Islet of Langerhans (tissue), 1 donor: ENCODE measurements around the gene FGF3.

Source experiments
- FAIRE-seq: peaks from one replicate; lab custom pipeline; 2011; peaks lifted over from hg19 to GRCh38; lab: Jason Lieb, UNC

Gene FGF3

DNA sequence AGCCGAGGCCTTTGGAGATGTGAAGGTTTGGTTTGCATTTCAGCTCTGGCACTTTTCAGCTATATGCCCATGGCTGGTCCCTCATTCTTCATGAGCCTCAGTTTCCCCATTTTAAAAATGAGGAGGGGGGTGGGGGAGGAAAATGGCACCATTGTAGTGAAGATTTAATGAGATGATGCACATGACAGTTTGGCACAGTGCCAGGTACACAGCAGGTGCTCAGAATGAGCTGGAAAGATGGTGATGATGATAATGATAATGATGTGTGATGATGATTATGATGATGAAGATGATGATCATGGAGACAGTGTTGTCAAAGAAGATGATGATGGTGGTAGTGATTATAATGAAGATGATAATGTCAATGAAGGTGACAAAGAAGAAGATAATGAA is 24.3 kb upstream of the FGF3 start:
- no peak for FAIRE-seq

DNA sequence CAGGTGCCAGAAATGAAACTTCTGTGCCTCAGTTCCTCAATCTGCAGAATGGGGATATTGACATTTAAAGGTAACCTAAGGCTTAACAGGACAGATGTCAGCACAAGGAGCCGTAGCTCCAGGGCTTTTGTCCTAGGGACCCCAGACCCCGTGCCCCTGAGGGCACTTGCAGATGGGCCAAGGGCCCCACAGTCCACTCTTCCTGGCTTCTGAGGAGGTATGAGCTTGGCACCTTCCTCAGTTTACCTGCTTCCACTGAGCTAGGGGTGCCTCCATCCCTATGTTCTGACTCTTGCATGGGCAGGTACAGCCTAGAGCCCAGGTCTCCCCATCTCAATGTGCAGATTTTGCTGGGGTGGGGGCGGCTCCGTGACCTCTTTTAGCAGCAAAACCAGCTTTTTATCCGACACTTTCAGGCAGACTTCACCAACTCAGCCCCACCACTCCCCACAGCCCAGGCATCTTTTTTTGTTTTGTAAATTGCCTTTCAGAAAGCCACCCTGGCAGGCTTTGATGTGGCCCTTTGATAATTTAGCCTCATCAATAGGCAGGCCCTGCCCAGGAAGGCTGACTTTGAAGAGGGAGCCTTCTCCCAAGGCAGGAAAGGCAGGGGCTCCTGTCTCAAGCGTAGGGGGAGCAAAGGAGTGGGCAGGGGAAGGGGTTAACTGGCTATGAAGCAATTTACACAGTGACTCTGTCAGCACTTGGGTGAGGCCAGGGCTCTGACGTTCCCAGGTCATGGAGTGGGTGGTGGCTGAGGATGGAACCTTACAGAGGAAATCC is 23.7 kb upstream of the FGF3 start:
- FAIRE-seq: no peak

DNA sequence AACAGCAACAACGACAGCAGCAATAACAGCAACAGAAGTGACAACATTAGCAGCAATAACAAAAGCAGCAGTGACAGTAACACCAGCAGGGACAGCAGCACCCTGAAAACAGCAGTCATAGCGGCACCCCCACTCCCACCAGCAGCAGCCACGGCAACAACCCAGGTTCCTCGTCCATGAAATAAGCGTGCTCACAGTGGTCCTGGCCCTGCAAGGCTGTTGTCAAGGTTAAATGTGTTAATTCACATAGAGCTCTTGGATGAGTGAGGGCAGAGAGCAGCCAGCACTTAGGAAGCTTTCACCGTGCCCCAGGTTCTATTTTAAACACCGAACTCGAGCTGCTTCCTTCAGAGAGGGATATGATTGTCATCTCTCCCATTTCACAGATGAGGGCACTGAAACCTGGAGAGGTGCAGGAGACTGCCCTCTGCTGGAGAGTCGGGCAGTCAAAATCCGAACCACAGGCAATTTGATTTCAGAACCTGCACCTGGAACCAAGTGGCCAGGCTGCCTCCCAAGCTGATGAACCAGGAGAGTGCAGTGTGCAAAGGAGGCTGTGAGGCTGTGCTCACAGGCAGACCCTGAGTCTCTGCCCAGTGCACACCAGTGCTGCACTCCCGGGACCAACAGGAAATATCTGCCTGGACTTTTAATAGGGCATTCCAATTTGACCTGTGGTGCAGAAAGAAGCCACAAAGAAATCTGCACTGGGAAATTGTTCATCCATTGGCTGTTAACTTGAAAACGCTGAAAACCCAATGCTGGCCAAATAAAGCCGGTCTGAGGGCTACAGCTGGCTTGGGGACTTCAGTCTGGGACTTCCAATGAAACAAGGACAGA is 22.9 kb upstream of the FGF3 start:
- no peak for FAIRE-seq

DNA sequence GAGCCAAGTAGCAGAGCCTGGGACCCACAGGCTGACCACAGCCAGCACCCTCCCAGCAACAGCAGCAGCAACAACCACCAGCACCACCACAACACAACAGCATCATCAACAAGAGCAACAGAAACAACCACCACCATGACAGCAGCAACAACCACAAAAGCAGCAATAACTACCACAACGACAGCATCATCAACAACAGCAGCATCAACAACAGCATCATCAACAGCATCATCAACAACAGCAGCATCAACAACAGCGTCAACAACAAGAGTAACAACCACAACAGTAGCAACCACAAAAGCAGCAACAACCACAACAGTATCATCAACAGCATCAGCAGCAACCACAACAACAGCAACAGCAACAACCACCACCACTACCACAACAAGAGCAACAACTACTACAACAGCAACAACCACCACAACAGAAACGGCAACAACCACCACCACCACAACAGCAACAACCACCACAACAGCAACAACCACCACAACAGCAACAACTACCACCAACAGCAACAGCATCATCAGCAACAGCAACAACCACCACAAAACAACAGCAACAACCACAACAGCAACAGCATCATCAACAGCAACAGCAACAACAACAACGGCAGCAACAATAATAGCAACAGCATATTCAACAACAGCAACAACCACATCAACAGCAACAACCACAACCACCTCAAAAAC is 22.1 kb upstream of the FGF3 start:
- no peak for FAIRE-seq

DNA sequence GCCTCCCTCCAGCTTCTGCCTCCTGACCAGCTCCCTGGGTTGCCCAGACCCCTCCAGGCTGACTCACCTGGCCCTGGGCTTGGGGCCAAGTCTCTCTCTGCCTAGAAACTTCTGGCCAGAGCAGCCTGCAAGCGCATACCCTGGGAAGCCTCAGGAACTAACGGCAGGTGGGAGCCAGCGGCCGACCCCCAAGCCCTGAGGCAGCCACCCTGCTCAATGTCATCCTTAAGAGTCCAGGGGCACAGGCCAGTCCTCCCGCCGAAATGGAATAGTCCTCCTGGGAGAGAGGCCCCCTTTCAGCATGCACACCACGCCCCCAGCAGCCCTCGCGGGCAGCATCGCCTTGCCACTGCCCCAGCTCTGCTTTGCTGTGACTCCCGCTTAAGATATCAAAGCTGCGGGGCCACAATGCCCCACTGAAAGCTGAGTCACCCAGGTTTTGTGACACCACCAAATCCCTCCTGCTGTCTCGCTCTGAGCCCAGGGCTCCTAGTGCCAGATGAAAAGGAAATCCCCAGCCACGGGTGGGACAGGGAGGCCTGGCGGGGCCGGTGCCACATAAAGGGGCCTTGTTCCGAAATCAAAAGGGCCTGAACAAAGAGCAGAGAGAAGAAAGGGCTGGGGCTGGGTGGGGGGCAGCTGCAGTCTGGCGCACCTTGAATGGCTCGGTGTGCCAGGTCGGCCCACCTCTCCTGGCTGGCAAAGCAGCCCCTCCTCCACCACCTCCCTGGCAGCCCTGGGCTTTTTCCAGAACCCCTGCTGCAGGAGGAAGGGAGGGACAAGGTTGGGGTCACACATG is 21.4 kb upstream of the FGF3 start:
- no peak for FAIRE-seq

DNA sequence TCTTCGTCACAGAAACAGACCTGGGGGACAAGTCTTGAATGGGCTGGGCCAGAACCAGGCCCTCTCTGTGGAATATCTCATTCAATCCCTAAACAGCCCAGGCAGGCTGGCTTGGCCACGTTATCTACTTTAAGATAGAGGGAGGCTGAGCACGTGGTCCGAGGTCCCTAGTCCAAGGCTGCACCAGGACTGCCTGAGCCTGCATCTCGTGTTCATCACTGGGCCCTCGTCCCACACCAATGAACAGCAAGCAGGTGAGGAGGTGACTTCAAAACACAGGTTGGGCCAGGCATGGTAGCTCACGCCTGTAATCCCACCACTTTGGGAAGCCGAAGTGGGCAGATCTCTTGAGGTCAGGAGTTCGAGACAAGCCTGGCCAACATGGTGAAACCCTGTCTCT is 20.3 kb upstream of the FGF3 start:
- no peak for FAIRE-seq

DNA sequence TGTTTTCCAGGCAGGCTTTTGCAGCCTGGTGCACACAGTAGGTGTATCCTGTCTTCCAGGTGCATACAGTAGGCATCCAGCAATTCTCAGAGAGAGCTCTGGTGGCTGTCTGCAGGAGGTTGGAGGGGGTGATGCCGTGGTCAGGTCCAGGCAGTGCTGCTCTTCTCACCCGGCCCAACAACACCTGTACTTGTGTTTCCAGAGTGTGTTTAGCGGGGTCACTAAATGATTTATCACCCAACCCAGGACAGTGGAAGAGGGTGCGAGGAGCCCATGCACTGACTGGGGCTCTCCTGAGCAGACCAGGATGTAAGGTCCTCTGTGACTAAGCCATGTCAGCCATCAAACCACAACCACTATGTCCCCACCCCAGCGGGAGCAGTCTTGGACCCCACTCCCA is 18.6 kb upstream of the FGF3 start:
- FAIRE-seq: no peak

DNA sequence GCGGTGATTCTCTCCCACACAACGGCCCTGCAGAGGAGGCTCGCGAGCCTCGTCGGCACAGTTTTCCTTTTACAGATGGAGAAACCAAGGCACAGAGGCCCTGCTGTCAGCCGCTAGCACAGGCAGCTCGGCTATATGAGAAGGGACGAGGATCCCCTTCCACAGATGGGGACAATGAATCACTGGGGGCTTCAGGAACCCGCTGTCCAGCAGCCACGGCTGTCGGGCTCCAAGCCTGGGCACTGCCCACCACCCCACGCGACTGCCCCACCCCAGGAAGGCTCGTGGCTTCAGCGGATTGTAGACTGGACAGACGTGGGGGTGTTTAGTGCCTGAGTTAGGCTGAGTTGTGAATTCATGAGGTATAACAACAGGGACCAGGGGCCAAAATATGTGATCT is 17.2 kb upstream of the FGF3 start:
- FAIRE-seq: no peak

DNA sequence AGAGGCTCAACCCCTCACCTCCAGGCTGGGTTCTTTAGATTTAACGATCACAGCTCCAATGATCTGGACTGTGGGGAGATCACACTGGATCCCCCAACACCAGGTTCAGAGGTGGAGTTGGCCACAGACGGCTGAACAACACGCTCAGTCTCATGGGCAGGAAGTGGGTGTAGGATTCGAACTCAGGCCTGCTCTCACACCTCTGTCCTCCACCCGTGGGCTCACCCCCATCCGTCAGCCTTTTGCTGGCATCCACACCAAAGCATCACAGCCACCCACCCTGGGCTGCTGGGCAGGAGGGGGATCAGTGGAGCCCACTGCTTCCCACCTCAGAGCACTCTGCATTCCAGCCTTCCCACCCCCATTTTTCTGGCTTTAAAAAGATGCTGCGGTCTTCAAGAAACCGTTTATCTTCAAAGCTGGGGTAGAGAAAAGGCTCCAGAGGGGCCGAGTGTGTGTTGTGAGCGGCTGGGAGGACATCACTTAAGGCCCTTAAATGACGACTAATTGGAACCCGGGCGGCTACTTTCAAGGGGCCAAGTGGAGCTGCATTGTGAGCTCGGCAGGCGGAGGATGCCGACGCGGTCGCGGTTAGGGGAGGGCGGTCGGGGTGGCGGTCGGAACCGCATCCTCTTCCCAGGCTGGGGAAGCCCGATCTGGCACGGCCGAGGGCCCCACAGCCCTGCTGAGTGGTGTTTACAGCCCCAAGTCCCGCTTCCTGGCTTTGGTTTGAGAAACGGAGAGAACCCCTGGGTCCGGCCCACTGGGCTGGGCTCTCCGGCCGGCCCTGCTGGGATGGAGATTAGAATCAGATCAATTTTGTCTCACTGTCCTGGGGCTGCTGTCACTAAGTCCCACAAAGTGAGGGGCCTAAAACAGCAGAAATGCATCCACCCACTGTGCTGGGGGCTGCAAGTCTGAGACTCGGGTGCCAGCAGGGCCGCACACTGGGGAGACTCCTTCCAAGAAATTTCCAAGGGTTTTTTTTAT is 15.9 kb upstream of the FGF3 start:
- FAIRE-seq: no peak

DNA sequence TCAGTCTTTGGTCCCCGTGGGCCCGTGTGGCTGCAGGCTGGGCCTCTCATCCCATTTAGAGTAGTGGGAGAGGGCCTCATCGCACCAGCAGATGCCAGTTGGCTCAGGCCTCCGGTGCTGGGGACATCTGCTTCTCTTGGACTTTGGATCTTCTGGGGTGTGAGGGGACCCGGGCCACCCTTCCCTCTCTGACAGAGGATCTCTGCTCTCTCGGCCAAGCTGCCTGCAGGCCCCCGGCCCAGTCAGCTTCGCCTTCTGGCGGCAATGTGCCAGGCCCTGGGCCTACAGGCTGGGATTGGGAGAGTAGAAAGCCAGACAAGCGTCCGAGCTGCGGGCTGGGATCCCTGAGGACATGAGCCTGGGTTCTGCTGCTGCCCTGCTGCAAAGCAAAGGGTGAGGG is 15.0 kb upstream of the FGF3 start:
- FAIRE-seq: no peak

DNA sequence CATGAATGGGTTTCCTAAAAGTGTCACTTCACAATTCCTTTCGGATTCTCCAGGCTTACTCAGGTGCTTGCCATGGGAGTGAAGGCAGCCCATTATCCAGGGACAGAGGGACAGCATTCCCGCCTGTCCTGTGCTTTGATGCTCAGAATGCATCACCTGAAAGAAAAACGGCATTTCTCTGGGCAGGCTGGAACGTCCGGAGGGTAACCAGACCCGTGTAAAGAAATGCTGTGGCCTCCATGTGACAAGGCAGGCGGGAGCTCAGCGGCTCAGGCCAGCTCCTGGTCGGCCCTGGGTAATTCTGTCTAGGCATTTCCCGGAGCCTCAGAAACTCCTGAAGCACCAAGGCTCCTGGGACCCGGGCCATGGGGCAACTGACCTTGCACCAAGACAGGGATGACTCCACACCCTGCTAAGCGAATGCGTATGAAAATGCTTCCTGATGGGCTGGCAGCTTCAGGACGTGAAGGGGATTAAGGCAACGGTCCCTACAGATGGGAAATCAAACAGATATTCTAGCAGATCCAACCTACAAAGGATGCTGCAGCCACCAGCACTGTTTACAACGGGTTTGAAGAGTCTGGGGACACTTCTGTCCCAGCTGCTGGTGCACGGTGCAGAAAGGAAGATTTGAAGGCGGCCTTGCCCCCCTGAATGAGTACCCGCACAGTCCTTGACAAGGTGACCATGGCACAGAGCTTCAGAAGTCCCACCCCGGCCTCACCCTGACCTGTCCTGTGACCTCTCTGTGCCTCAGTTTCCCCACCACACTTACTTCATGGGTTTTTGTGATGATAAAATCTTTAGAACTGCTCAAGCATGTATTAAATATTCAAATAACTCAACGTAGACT is 13.6 kb upstream of the FGF3 start:
- no peak for FAIRE-seq

DNA sequence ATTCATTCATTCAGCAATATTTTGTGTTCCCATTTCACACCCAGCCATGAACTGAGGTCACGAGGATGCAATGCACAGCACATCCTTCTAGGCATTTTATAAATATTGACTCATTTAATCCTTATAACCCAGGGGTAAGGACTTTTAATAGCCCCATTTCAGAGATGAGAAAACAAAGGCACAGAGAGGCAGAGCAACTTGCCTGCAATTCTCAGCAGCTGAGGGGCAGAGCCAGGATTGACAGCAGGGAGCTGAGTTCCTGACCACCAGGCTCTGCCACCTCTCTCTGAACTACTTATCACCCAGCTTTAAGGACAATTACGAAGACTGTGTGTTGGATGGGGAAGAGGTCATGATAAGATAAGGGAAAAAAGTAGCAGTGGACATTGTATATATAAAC is 12.8 kb upstream of the FGF3 start:
- FAIRE-seq: no peak

DNA sequence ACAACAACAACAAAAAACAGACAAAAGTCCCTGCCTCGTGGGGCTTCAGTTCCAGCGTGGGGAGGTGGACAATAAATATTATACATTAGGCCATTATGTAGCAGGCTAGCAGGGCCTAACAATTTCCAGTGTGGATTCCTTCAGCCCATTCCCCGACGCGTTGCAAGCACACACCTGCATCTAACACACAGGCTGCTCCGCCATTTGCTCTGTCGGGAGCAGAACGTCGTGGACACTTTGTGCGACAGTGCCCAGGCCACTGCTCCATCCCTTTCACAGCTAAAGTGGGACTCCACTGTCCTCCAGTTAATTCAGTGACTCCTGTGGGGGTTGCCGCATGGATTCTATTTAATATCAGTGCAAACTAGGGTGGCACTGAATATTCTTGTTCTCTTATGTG is 10.9 kb upstream of the FGF3 start:
- FAIRE-seq: no peak

DNA sequence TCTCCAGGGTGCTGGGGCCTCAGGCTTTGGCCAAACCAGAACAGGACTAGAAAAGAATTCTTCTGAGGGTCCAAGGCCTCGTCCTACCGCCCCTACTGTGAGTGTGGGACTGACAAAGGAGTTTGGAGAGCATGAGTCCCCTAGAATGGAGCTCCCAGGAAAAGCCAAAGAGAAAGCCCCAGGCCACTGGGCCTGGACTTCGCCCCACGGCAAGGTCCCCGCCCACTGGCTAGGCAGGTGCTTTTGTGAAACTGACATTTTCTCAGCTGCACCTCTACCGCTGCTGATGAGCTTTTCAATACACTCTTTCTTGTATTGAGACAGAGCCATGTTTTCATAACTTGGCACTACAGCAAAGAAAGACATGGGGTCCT is 9.7 kb upstream of the FGF3 start:
- no peak for FAIRE-seq

DNA sequence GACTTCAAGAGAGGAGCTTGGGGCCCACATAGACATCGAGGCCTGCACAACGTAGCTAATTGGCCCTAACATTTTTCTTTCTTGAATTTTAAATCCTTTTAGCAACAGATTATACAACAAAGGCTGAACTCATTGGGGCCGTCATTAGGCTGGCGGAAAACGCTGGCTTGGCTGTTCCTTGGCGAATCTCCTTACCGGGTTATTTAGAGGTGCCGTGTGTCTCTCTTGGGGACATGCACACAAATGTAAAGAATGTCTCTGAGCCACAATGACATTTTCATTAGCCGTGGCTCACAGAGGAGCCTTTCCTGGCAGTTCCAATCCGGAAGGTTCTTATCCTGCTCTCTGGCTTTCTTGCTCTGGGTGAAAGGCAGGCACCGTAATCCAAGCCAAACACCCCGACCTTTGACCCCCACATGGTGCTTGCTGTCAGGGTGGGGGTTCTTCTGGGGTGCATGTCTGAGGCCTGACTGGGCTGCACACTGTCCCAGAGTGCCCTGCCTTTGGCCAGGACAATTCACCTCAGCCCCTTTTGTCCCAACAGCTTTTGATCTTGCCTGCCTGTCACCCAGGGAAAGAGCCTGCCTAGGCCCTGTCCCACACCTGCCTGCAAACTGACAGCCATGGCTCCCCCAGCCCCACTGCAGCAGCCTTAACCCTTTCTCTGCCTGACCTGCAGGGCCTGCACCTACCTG is 9.2 kb upstream of the FGF3 start:
- FAIRE-seq: no peak

DNA sequence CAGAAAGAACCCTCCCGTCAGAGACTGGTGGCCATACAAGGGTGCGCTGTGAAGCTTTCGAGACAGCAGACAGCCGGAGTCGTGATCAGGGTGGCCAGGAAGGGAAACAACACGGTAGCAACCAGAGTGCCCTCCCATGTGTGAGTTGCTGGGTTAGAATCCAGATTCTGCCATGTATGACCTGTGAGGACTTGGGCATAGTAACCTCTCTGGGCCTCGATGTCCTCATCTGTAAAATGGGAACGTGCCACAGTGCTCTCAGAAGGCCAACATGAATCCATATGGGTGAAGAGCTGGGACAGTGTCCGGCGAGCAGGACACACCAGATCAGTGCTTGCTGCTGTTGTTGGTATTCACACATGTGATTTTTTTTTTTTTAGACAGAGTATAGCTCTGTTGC is 7.6 kb upstream of the FGF3 start:
- no peak for FAIRE-seq

DNA sequence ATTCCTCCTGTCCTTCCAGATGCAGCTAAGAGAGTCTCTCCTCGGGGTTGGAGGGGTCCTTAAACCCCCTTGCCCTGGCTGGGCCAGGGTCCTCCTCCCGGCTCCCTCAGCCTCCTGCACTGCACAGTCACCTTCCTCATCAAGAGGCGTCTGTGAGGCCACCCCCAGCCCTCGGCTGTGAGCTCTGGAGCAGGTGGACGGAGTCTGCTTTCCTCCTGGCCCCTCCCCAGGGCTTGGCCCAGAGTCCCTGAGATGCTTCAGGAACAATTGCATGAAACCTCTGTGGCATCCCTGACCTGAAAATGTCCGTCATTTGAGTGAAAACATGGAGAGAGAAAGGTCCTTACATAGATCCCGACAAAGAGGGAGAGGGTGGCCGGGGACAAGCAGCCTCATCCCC is 6.7 kb upstream of the FGF3 start:
- FAIRE-seq: no peak

DNA sequence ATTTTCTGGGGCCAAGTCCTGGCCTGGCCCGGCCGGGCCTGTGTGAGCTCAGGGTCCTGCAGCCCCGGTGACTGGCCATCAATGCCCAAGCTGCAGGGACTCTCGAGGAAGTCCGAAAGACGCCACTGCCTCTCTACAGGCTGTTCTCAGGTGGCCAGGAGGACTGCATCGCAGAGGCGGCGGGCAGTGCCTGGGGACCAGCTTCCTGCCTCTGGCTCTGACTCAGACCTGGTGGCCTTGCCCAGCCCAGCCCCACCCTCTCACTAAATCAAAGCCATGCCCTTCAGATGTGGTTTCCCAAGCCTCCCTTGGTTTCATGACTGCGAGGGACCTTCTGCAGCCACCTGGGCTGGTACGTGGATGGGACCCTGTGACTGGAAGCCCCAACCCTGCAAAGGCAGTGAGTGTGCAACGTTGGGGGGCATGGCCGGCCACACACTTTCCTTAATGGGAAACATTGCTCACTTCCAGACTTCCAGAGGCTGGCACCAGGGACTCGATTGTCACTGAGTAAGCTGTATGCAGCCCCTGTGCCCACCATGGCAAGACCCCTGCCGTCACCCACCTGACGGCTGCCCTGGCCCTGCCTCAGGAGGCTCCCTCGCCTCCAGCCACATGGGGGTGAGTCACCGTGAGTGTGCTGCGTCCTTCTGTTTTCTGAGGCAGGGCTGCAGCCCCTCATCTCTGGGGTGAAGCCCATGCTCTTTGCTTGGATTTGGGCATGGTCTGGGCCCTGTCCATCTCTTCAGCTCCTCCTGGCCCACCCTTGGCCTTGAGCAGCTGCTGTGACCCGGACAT is 6.0 kb upstream of the FGF3 start:
- FAIRE-seq: no peak
